CD14-positive monocyte (primary cell): Measurements from ENCODE around the gene RPS21. TPM values are rescaled to one million over a fixed set of nuclear protein-coding genes. Genes with fewer than 3 reads are reported as not detected.
A peak's percentile ranks its signal among the peaks of the same experiment; 100 is the strongest.

Experiments
- DNase-seq, 3 donors: peaks; one replicate each; pipeline ENCODE4 v3.0.0-alpha.2; 2011 to 2022
- H2AFZ ChIP-seq: 2 replicates; pipeline ENCODE4 v1.6.0; 2012; ENCODE audit warnings: mild to moderate bottlenecking, low read depth, low read length, inconsistent platforms; ENCODE audit not compliant: insufficient read depth, poor library complexity, severe bottlenecking
- H3K27ac ChIP-seq, 2 donors: 1 replicate in 1 of 2; 2 replicates in 1 of 2; pipeline ENCODE4 v1.5.1; 2012 to 2013; ENCODE audit warnings: low read length in 2 of 2, control low read depth in 1 of 2, inconsistent platforms in 1 of 2, low read depth in 1 of 2, mild to moderate bottlenecking in 1 of 2
- H3K27me3 ChIP-seq, 2 donors: one replicate each; pipeline versions ENCODE4 v1.6.0 to v1.6.1; 2011 to 2013; ENCODE audit warnings: low read length in 2 of 2; ENCODE audit not compliant: control insufficient read depth in 2 of 2, insufficient read depth in 2 of 2
- H3K36me3 ChIP-seq, 2 donors: replicated peaks in 1 of 2; 1 replicate in 1 of 2; 2 replicates in 1 of 2; pipeline versions ENCODE4 v1.5.1 to v1.6.1; 2012 to 2013; ENCODE audit warnings: low read length in 2 of 2, control low read depth in 1 of 2, inconsistent platforms in 1 of 2, mild to moderate bottlenecking in 1 of 2; ENCODE audit not compliant: insufficient read depth in 2 of 2, control insufficient read depth in 1 of 2
- H3K4me1 ChIP-seq, 2 donors: 1 replicate in 1 of 2; 2 replicates in 1 of 2; pipeline versions ENCODE4 v1.5.1 to v1.6.1; 2012 to 2013; ENCODE audit warnings: low read length in 2 of 2, control low read depth in 1 of 2, inconsistent platforms in 1 of 2, mild to moderate bottlenecking in 1 of 2, moderate library complexity in 1 of 2; ENCODE audit not compliant: insufficient read depth in 2 of 2, control insufficient read depth in 1 of 2
- H3K4me2 ChIP-seq: replicated peaks from 2 replicates; pipeline ENCODE3; 2012; ENCODE audit warnings: low read length, moderate library complexity, mild to moderate bottlenecking; ENCODE audit not compliant: poor library complexity, severe bottlenecking; ENCODE audit errors: extremely low read depth
- H3K4me3 ChIP-seq, 3 experiments: fragments of 200-600 bp in 1 of 3; sonication (generic) in 1 of 3; replicated peaks in 1 of 3; 1 replicate in 2 of 3; 2 replicates in 1 of 3; pipeline ENCODE4 v1.5.1; 2011 to 2013; ENCODE audit warnings: low read length in 3 of 3, mild to moderate bottlenecking in 3 of 3, control low read depth in 2 of 3, low read depth in 2 of 3, inconsistent platforms in 1 of 3, moderate library complexity in 1 of 3
- H3K79me2 ChIP-seq: 2 replicates; pipeline ENCODE4 v1.6.0; 2012; ENCODE audit warnings: mild to moderate bottlenecking, control low read depth, inconsistent platforms, low read length, moderate library complexity; ENCODE audit not compliant: insufficient read depth
- H3K9ac ChIP-seq: 2 replicates; pipeline ENCODE4 v1.6.0; 2017; ENCODE audit warnings: low read length, mild to moderate bottlenecking; ENCODE audit not compliant: insufficient read depth, poor library complexity, severe bottlenecking
- H3K9me3 ChIP-seq, 2 donors: replicated peaks in 1 of 2; 1 replicate in 1 of 2; 2 replicates in 1 of 2; pipeline versions ENCODE4 v1.5.1 to v1.6.1; 2012 to 2013; ENCODE audit warnings: low read length in 2 of 2, control low read depth in 1 of 2; ENCODE audit not compliant: control insufficient read depth in 1 of 2, insufficient read depth in 1 of 2
- H4K20me1 ChIP-seq: 2 replicates; pipeline ENCODE4 v1.6.0; 2012; ENCODE audit warnings: mild to moderate bottlenecking, low read length, control low read depth, moderate library complexity; ENCODE audit not compliant: insufficient read depth
- H3K27ac Mint-ChIP-seq, 7 donors: one replicate each; pipeline ENCODE4 v1.8.0; 2020; ENCODE audit warnings: mild to moderate bottlenecking in 7 of 7, mixed read lengths in 7 of 7, moderate library complexity in 6 of 7, inconsistent platforms in 2 of 7
- H3K27me3 Mint-ChIP-seq, 3 donors: one replicate each; pipeline ENCODE4 v1.8.0; 2021 to 2022; ENCODE audit warnings: low read depth in 3 of 3, mild to moderate bottlenecking in 3 of 3, mixed read lengths in 3 of 3, moderate library complexity in 3 of 3, inconsistent platforms in 1 of 3
- H3K36me3 Mint-ChIP-seq, 2 donors: one replicate each; pipeline ENCODE4 v1.8.0; 2020; ENCODE audit warnings: mixed read lengths in 2 of 2, inconsistent platforms in 1 of 2, mild to moderate bottlenecking in 1 of 2
- H3K4me1 Mint-ChIP-seq: one replicate; pipeline ENCODE4 v1.8.0; 2020; ENCODE audit warnings: mild to moderate bottlenecking, mixed read lengths
- H3K4me3 Mint-ChIP-seq, 2 donors: one replicate each; pipeline ENCODE4 v1.8.0; 2020; ENCODE audit warnings: mild to moderate bottlenecking in 2 of 2, mixed read lengths in 2 of 2, moderate library complexity in 1 of 2
- H3K9me3 Mint-ChIP-seq, 7 donors: one replicate each; pipeline ENCODE4 v1.8.0; 2020 to 2022; ENCODE audit warnings: mixed read lengths in 7 of 7, mild to moderate bottlenecking in 6 of 7, moderate library complexity in 6 of 7, inconsistent platforms in 2 of 7
- WGBS: methylation state at CpG from one replicate; pipeline ENCODE4 v1.1.5; 2013; ENCODE audit warnings: missing lambda C conversion rate; ENCODE audit not compliant: insufficient coverage; 5-methylcytosine and 5-hydroxymethylcytosine counted together
- intact Hi-C, 2 donors: fragments of 100-400 bp; cut with micrococcal nuclease; formaldehyde crosslinking; loops; one replicate each; pipeline versions ENCODE4 v1.15.0 to v1.15.1; 2023
- polyA plus RNA-seq, 3 donors: library from polyadenylated mRNA; depleted of rRNA in 1 of 3; unstranded in 2 of 3; stranded (reverse) in 1 of 3; fragments of 300-500 nt in 2 of 3; fragments of >200 nt in 1 of 3; fragmentation: Illumina TruSeq in 2 of 3; gene quantifications; 1 replicate in 2 of 3; 2 replicates in 1 of 3; pipeline ENCODE4 v1.2.3, GENCODE V29; 2012 to 2021
- TF ChIP-seq, protein P1 (sequence below): fragments of 200-600 bp; IDR thresholded peaks from one replicate; pipeline ENCODE4 v1.8.0; 2022; ENCODE audit warnings: antibody characterized with exemption, mild to moderate bottlenecking

The RPS21 gene
- polyA plus RNA-seq, 3 donors, result 799 to 6,263 (median 968) TPM

DNA sequence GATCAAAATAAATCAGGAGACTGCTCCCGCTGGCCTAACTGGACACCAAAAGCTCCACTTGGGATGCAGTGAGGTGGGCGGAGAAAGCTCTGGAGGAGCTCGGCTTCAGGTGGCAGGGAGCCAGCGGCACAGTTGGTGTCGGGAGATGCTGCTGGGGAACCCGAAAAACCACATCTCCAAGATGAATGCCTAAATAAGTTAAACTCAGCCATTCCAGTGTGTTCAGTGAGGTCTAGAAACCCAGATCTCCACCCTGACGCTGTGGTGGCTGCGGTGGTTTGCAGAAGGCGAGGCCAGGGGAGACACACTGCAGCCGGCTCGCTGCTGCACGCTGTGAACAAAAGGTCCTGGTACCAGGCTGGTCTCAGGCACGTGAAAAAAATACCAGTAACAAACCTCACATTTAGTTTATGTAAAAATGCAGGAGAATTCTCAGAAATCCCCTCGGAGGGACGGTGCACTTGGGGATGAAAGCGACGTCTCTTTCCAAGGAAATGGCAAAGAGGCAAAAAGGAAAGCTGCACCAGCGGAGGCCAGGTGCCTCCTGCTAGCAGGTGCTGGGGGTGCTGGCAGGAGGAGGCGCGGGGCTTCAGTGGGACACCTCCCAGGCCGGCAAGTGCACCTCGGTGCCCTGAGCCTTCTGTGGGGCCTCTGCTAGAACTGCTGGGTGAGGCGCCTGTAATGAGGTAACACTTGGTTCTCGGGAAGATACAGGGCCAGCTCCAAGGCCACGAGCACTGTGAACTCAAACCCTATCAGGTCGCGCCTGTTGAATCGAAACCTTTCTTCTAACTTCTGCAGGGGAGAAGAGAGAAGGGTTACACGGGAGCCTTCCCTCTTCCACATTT lies 3.6 kb downstream of the RPS21 start:
- peak overlapping the region in 2 of 7 donors; percentile 31 to 74 for H3K27ac Mint-ChIP-seq
- peaks cover 21% of the 10 kb centered on the region for H3K4me1 Mint-ChIP-seq
- 98% methylated on average over 15 of the region's 29 CpGs for WGBS
- intact Hi-C loops, result no loop called here
- H3K36me3 Mint-ChIP-seq, result peaks cover 43 to 69% of the 10 kb centered on the region in 2 donors
- Histone ChIP-seq H3K36me3 (peaks cover 27 to 58% of the 10 kb centered on the region in 2 donors), H2AFZ (no peak overlapping the region), H3K9ac (no peak overlapping the region), H3K4me1 (peaks cover 17 to 22% of the 10 kb centered on the region in 2 donors), H3K79me2 (peaks cover 40% of the 10 kb centered on the region), H3K4me3 (no peak overlapping the region), H3K27ac (no peak overlapping the region), H3K9me3 (no peaks in the 10 kb centered on the region), H3K4me2 (no peak overlapping the region), H4K20me1 (peaks cover 29% of the 10 kb centered on the region), H3K27me3 (no peaks in the 10 kb centered on the region)
- H3K9me3 Mint-ChIP-seq, result peaks cover 0 to 1% (median 0%) of the 10 kb centered on the region in 7 donors
- no peak overlapping the region for H3K4me3 Mint-ChIP-seq
- TF ChIP-seq, protein P1, sequence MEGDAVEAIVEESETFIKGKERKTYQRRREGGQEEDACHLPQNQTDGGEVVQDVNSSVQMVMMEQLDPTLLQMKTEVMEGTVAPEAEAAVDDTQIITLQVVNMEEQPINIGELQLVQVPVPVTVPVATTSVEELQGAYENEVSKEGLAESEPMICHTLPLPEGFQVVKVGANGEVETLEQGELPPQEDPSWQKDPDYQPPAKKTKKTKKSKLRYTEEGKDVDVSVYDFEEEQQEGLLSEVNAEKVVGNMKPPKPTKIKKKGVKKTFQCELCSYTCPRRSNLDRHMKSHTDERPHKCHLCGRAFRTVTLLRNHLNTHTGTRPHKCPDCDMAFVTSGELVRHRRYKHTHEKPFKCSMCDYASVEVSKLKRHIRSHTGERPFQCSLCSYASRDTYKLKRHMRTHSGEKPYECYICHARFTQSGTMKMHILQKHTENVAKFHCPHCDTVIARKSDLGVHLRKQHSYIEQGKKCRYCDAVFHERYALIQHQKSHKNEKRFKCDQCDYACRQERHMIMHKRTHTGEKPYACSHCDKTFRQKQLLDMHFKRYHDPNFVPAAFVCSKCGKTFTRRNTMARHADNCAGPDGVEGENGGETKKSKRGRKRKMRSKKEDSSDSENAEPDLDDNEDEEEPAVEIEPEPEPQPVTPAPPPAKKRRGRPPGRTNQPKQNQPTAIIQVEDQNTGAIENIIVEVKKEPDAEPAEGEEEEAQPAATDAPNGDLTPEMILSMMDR, result no peak
- H3K27me3 Mint-ChIP-seq, result no peaks in the 10 kb centered on the region
- DNase-seq, result no peak

DNA sequence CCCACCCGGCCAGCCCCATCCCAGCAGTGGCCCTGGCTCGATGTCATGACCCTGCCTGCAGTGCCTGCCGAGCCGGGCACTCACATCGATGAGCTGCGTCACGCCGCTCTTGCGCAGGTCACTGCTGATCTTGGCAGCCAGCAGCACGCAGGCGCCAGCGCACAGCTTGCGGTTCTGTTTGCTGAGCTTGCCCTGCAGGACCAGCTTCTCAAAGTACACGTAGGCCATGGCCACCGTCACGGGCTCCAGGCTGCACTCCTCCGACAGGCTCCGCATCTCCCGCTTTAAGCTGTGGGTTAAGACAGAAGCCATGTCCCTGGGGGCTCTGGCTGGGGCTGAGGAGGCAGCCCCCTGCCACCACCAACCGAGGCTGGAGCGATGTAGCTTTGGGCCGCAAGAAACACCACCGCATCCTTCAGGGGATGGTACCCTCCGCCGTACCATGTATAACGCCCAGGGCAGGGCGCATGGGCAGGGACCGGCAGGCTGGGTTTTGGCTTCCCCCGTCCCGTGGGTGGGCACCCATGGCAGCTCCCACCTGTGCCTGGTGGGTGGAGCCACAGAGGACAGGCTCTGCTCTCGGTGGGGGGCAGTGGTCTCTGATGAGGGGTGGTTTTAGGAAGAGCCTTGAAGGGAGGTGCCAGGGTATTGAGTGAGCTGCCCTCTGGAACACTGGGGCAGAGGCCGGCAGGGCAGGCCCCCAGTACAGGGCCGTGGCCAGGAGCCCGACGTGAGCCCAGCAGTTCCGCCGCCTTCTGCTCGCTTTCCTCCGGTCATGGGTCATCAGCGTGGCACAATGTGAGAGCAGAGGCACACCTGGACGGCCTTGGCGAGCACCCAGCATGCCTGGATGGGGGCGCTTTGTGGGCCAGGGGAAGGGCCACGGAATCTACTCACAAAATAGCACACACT lies 4.5 kb downstream of the RPS21 start:
- Histone ChIP-seq H3K27ac (no peak overlapping the region), H3K9me3 (no peaks in the 10 kb centered on the region), H3K9ac (no peak overlapping the region), H3K4me3 (no peak overlapping the region), H2AFZ (no peak overlapping the region), H3K27me3 (no peaks in the 10 kb centered on the region), H4K20me1 (peaks cover 29% of the 10 kb centered on the region), H3K4me1 (peaks cover 9 to 13% of the 10 kb centered on the region in 2 donors), H3K79me2 (peaks cover 31% of the 10 kb centered on the region), H3K4me2 (no peak overlapping the region), H3K36me3 (peaks cover 27 to 58% of the 10 kb centered on the region in 2 donors)
- intact Hi-C loops, result no loop called here
- no peak overlapping the region for H3K4me3 Mint-ChIP-seq
- no peaks in the 10 kb centered on the region for H3K27me3 Mint-ChIP-seq
- TF ChIP-seq, protein P1, result no peak
- WGBS, result 96% methylated on average over 41 of the region's 44 CpGs
- DNase-seq, result no peak
- peaks cover 43 to 71% of the 10 kb centered on the region in 2 donors for H3K36me3 Mint-ChIP-seq
- peaks cover 12% of the 10 kb centered on the region for H3K4me1 Mint-ChIP-seq
- peak overlapping the region in 1 of 7 donors; percentile 56 for H3K27ac Mint-ChIP-seq
- peaks cover 0 to 1% (median 0%) of the 10 kb centered on the region in 7 donors for H3K9me3 Mint-ChIP-seq
